HG03342 (cell line): ENCODE data around the gene ARHGDIG.

Experiments
- ATAC-seq: cut with Tn5 transposase; IDR thresholded peaks from one replicate; pipeline ENCODE4 v1.9.1; 2021; ENCODE audit warnings: mild to moderate bottlenecking, moderate library complexity; ENCODE audit not compliant: unreplicated experiment

Gene ARHGDIG

GRCh38 chr16:293043-293775 is 12.8 kb downstream of the ARHGDIG start:
- no peak for ATAC-seq

DNA sequence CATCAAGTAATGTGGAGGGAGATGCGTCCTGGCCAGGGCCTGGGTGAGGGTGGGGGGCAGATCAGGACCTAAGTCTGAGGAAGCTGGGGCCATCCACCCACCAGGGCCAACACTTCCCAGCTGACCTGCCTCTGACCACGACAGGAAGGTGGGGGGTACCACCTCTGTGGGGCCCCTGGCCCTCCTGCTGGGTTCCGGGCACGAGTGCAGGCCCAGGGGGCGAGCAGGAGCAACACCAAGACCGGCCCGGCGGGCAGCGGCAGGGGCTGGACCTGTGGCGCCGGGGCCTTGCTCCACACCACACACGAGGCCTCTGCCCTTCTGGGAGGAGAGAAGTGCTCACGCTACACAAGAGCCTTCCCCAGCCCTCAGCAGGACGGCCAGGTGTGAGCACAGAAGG is 15.9 kb downstream of the ARHGDIG start:
- no peak for ATAC-seq

GRCh38 chr16:296806-297510 is 16.6 kb downstream of the ARHGDIG start:
- no peak for ATAC-seq

- no peak for ATAC-seq
Measured at GRCh38 chr16:297832-298231, 17.4 kb downstream of the ARHGDIG start.

DNA sequence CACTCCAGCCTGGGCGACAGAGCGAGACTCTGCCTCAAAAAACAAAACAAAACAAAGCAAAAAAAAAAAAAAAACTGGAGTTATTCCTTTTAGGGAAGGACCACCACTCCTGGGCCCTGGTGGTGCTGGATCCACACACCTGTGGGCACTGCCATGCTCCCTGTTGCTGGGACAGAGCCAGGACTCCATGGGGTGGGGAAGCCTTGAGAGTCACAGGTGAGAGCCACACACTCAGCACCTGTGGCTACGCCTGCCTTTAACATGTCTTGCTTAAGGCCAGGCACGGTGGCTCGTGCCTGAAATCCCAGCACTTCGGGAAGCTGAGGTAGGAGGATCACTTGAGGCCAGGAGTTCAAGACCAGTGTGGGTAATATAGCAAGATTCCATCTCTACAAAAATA is 20.8 kb downstream of the ARHGDIG start:
- no peak for ATAC-seq

DNA sequence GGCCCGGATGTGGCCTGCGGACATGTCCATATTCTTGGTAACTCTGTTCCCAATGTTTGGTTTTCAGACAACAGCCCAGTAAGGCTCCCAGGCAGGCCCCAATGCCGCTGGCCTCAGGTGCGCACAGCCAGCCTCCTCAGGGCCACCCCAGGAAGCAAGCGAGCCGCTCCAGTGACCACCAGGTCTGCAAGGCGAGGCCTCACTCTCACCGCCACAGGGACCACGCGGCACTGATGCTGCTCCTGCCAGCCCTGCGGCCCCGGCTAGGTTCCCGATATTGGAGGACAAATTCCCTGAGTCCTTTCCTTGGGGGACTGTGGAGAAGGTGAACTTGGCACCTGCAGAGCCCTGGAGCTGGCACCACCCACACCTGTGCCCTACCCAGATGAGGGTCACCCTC is 21.6 kb downstream of the ARHGDIG start:
- ATAC-seq, result no peak

DNA sequence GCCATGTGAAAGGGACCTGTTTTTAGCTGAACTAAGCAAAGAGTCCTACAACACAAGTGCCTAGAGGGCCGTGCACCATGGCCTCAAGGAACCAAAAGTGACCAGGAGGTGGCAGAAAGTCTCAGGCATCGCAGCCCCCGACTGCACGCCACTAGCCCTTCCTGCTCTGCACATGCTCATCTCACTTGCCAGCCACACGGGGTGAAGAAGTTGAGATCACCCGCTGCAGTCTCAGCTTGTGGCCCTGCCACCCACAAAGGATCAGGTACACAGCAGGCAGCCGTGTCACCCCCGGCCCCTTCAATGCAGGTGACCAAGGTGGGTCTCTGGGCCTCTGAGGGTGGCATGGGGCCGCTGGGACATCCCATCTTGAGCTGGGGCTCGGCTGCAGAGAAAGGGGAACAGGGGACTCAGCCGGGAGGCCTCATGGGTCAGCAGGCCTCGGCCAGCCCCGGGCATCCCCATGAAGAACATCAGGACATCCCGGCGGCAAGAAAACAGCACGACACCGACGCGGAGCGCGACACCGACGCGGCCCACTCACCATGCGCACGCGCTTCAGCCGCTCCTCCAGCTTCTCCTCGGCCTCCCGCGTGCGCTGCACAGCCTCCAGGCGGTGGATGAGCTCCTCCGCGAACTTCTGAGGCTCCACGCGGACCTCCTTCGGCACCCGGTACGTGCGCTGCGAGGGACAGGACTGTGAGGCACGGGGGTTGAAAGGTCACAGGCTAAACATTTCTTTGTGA is 23.5 kb downstream of the ARHGDIG start:
- no peak for ATAC-seq

GRCh38 chr16:305916-306626 is 25.7 kb downstream of the ARHGDIG start:
- ATAC-seq, result no peak

- no peak for ATAC-seq
Measured at GRCh38 chr16:306911-307370, 26.6 kb downstream of the ARHGDIG start.

GRCh38 chr16:307691-308312 is 27.4 kb downstream of the ARHGDIG start:
- ATAC-seq, result no peak

GRCh38 chr16:309476-309875 is 29.1 kb downstream of the ARHGDIG start:
- ATAC-seq, result no peak

DNA sequence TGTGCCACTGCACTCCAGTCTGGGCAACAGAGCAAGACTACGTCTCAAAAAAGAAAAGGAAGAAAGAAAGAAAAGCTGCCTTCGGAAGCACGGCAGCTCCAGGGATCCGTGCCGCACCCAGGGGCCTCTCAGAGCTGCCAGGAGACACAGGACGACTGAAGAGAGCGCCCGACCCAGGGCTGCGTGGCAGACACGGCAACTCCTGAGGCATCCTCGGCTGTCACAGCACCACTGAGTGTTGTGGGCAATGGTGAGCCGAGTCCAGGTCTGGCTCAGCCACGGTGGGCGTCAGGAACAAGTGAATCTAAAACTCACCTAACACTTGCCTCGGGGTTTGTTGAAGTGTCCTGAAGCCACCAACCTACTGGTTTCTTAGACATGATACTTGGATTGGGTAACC is 31.3 kb downstream of the ARHGDIG start:
- no peak for ATAC-seq

- ATAC-seq, result no peak
Measured at GRCh38 chr16:314351-314750, 34.0 kb downstream of the ARHGDIG start.

DNA sequence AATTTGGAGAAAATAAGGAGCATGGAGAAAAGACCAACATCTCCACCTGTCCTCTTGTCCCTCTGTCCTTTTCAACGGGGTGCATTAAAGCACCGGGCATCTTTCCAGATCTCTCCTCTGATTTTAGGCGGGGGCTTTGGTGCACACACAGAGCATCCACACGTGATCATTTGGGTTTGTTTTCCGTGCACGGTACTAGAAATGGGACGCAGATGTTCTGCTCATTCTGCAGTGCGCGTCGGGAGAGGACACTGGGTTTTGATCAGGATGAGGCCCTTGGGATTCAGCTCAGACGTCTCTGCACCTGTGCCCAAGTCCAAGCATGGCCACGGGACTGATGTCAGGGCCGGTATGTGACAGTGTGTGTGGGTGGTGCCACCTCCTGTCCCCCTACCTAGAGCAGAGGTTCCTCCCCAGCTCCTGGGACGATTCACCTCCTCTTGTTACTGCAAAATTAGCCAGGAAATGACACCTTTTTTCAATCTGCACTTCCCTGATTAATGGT is 34.5 kb downstream of the ARHGDIG start:
- no peak for ATAC-seq

- no peak for ATAC-seq
Measured at GRCh38 chr16:316741-317464, 36.5 kb downstream of the ARHGDIG start.

GRCh38 chr16:317583-317982 is 37.2 kb downstream of the ARHGDIG start:
- no peak for ATAC-seq

DNA sequence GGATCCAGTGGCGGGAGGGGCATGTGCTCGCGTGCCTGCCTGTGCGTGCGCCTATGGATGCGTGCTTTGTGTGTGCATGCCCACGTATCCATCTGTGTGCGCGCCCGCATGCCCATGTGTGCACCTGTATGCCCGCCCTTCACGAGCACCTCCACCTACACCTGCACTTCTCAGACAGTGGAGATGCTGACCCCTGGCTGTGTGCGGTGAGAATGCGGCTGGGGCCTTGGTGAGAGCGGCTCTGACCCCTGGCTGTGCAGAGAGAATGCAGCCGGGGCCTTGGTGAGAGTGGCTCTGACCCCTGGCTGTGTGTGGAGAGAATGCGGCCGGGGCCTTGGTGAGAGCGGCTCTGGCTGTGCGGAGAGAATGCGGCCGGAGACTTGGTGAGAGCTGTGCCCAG is 38.2 kb downstream of the ARHGDIG start:
- no peak for ATAC-seq

DNA sequence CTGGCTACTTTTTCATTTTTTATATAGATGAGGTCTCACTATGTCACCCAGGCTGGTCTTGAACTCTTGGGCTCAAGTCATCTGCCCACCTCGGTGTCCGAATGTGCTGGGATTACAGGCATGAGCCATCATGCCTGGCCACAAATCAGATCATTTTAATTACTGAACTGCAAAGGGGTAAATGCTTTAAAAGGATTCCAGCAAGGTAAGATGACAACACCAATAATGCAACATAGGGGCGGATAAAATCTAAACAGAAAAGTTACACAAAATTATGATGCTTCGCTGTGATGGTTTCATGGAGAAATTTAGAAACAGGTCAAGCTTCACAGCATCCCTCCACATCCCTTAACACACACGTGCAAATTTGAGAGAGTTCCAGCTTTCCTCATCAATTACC is 39.8 kb downstream of the ARHGDIG start:
- no peak for ATAC-seq

DNA sequence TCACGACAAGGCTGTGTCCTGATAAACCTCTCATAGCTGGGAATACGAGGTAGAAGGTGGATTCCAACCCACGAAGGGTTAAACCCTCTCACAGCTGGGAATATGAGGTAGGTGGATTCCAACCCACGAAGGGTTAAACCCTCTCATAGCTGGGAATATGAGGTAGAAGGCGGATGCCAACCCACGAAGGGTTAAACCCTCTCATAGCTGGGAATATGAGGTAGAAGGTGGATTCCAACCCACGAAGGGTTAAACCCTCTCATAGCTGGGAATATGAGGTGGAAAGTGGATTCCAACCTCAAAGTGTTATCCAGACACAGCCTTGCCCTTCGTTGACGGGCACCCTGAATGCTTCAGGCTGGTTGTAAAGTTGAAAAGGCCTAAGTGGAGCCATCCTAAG is 41.1 kb downstream of the ARHGDIG start:
- no peak for ATAC-seq
